HepG2 (cell line): ENCODE data around the gene PRRT2. TPM values are rescaled to one million over a fixed set of nuclear protein-coding genes. Genes with fewer than 3 reads are reported as not detected.
A peak's percentile ranks its signal among the peaks of the same experiment; 100 is the strongest.

Experiments
- DR1 ChIP-seq: sonication (generic); formaldehyde crosslinking; IDR thresholded peaks from 2 replicates; pipeline ENCODE4 v1.8.0; 2021; ENCODE audit warnings: mild to moderate bottlenecking, missing genetic modification reagents, inconsistent platforms
- ELF1 ChIP-seq: sonication (generic); formaldehyde crosslinking; IDR thresholded peaks from 2 replicates; pipeline ENCODE4 v1.4.0; 2020; ENCODE audit warnings: missing genetic modification reagents
- HMGA1 ChIP-seq: sonication (generic); formaldehyde crosslinking; conservative IDR thresholded peaks from 2 replicates; pipeline ENCODE4 v1.4.0; 2020; ENCODE audit warnings: missing genetic modification reagents
- NAIF1 ChIP-seq: sonication (generic); formaldehyde crosslinking; IDR thresholded peaks from 2 replicates; pipeline ENCODE4 v1.5.0; 2020; ENCODE audit warnings: mild to moderate bottlenecking, missing genetic modification reagents, borderline replicate concordance
- SMAD1 ChIP-seq: sonication (generic); formaldehyde crosslinking; IDR thresholded peaks from 2 replicates; pipeline ENCODE4 v1.4.0; 2020; ENCODE audit warnings: missing genetic modification reagents, low read depth, mild to moderate bottlenecking, borderline replicate concordance
- STAT5B ChIP-seq: sonication (generic); formaldehyde crosslinking; IDR thresholded peaks from 2 replicates; pipeline ENCODE4 v1.4.0; 2020; ENCODE audit warnings: missing genetic modification reagents
- ZBTB42 ChIP-seq: sonication (generic); formaldehyde crosslinking; IDR thresholded peaks from 2 replicates; pipeline ENCODE4 v1.5.0; 2020; ENCODE audit warnings: mild to moderate bottlenecking, missing genetic modification reagents
- ZNF614 ChIP-seq: IDR thresholded peaks from 2 replicates; pipeline ENCODE4 v1.6.1; 2018; ENCODE audit warnings: missing biosample characterization, missing genetic modification reagents, inconsistent platforms, borderline replicate concordance
- polyA plus RNA-seq, 8 experiments: library from polyadenylated mRNA; depleted of rRNA in 3 of 8; stranded (reverse) in 7 of 8; unstranded in 1 of 8; fragments of >200 nt; fragmentation: Illumina TruSeq in 4 of 8; extraction: Trizol in 4 of 8; gene quantifications; 2 replicates each; pipeline versions ENCODE4 v1.2.1 to v1.2.3, GENCODE V29; 2011 to 2016; ENCODE audit warnings: low read depth in 4 of 8, missing spikeins in 1 of 8, mixed read lengths in 1 of 8; ENCODE audit not compliant: insufficient read depth in 1 of 8
- total RNA-seq, 5 experiments: library from RNA; depleted of rRNA; stranded (reverse); fragments of >200 nt; fragmentation: Illumina TruSeq; extraction: Trizol; gene quantifications; 2 replicates each; pipeline ENCODE4 v1.2.3, GENCODE V29; 2016; ENCODE audit warnings: low read depth in 1 of 5
- TF ChIP-seq, protein P1 (sequence below): sonication (generic); formaldehyde crosslinking; IDR thresholded peaks from 2 replicates; pipeline ENCODE4 v1.4.0; 2020; ENCODE audit warnings: mild to moderate bottlenecking, missing genetic modification reagents
- TF ChIP-seq, protein P2 (sequence below): sonication (generic); formaldehyde crosslinking; IDR thresholded peaks from 2 replicates; pipeline ENCODE4 v1.5.1; 2020; ENCODE audit warnings: missing genetic modification reagents, mild to moderate bottlenecking, borderline replicate concordance
- TF ChIP-seq, protein P3 (sequence below): sonication (generic); formaldehyde crosslinking; IDR thresholded peaks from 2 replicates; pipeline ENCODE4 v1.4.0; 2020; ENCODE audit warnings: mild to moderate bottlenecking, missing genetic modification reagents
- TF ChIP-seq, protein P4 (sequence below): fragments of 450-650 bp; IDR thresholded peaks from 2 replicates; pipeline ENCODE4 v1.6.1; 2017; ENCODE audit warnings: mild to moderate bottlenecking
- TF ChIP-seq, protein P5 (sequence below): sonication (generic); formaldehyde crosslinking; IDR thresholded peaks from 2 replicates; pipeline ENCODE4 v1.8.1; 2022; ENCODE audit warnings: low read depth, mild to moderate bottlenecking, missing genetic modification reagents
- TF ChIP-seq, protein P6 (sequence below): sonication (generic); formaldehyde crosslinking; IDR thresholded peaks from 2 replicates; pipeline ENCODE4 v1.5.0; 2020; ENCODE audit warnings: mild to moderate bottlenecking, missing genetic modification reagents
- TF ChIP-seq, protein P7 (sequence below): IDR thresholded peaks from 2 replicates; pipeline ENCODE4 v1.6.1; 2018; ENCODE audit warnings: missing genetic modification reagents

Gene PRRT2
- total and polyA plus RNA-seq, 2 of the 13 experiments (the other 11 are each of a cell fraction or from before 2014, with no cell fraction given): 0.51 to 1.1 TPM

DNA sequence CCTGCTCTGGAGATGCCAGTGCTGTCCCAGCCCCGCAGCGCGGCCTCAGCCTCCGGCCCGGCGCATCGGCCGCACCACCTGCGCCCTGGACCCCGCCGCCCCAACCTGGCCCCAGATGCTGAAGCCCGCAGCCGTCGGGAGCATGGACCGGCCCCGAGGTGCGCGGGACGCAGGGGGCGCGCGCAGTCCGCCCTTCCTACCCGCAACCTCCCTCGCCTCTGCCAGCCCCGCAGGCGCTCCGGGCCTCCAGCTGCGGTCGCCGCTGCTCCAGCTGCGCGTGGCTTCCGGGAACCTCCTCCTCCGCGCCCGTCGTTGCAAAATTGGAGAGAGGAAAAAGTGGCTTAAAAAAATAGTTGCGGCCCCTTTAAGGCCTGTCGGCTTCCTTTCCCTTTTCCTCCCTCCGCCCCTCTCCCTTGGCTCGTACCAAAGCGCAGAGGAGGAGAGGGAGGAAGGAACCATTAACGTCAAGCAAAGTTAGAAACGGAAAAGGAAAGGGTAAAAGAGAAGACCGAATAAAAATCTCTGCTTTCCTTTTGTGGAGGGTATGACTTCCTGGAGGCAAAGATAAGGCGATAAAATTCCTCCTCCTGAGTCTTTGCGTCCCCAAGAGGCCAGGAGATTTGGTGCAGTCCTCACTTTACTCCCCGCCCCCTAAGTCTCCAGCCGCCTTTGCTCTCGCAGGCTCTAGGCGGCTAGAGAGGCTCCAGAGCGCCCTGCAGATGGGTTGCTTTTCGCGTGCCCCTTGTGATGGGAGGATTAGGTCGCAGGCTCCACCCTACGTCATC, 51.1 kb downstream of the PRRT2 start, which contains the start of gene CDIPT (continued):
- TF ChIP-seq, protein P1, sequence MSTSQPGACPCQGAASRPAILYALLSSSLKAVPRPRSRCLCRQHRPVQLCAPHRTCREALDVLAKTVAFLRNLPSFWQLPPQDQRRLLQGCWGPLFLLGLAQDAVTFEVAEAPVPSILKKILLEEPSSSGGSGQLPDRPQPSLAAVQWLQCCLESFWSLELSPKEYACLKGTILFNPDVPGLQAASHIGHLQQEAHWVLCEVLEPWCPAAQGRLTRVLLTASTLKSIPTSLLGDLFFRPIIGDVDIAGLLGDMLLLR (CRISPR knock-in tag): peak; percentile 74; the same call in 1 of the 2 replicates
- peak; percentile 85 for TF ChIP-seq ELF1 (CRISPR knock-in tag)
- peak; percentile 95 for TF ChIP-seq ZNF614 (CRISPR knock-in tag)
- TF ChIP-seq, protein P2, sequence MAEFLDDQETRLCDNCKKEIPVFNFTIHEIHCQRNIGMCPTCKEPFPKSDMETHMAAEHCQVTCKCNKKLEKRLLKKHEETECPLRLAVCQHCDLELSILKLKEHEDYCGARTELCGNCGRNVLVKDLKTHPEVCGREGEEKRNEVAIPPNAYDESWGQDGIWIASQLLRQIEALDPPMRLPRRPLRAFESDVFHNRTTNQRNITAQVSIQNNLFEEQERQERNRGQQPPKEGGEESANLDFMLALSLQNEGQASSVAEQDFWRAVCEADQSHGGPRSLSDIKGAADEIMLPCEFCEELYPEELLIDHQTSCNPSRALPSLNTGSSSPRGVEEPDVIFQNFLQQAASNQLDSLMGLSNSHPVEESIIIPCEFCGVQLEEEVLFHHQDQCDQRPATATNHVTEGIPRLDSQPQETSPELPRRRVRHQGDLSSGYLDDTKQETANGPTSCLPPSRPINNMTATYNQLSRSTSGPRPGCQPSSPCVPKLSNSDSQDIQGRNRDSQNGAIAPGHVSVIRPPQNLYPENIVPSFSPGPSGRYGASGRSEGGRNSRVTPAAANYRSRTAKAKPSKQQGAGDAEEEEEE (CRISPR knock-in tag): no peak
- TF ChIP-seq HMGA1 (CRISPR knock-in tag): no peak
- TF ChIP-seq, protein P3, sequence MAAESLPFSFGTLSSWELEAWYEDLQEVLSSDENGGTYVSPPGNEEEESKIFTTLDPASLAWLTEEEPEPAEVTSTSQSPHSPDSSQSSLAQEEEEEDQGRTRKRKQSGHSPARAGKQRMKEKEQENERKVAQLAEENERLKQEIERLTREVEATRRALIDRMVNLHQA (CRISPR knock-in tag): no peak
- TF ChIP-seq, protein P4, sequence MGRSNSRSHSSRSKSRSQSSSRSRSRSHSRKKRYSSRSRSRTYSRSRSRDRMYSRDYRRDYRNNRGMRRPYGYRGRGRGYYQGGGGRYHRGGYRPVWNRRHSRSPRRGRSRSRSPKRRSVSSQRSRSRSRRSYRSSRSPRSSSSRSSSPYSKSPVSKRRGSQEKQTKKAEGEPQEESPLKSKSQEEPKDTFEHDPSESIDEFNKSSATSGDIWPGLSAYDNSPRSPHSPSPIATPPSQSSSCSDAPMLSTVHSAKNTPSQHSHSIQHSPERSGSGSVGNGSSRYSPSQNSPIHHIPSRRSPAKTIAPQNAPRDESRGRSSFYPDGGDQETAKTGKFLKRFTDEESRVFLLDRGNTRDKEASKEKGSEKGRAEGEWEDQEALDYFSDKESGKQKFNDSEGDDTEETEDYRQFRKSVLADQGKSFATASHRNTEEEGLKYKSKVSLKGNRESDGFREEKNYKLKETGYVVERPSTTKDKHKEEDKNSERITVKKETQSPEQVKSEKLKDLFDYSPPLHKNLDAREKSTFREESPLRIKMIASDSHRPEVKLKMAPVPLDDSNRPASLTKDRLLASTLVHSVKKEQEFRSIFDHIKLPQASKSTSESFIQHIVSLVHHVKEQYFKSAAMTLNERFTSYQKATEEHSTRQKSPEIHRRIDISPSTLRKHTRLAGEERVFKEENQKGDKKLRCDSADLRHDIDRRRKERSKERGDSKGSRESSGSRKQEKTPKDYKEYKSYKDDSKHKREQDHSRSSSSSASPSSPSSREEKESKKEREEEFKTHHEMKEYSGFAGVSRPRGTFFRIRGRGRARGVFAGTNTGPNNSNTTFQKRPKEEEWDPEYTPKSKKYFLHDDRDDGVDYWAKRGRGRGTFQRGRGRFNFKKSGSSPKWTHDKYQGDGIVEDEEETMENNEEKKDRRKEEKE: no peak
- TF ChIP-seq, protein P5, sequence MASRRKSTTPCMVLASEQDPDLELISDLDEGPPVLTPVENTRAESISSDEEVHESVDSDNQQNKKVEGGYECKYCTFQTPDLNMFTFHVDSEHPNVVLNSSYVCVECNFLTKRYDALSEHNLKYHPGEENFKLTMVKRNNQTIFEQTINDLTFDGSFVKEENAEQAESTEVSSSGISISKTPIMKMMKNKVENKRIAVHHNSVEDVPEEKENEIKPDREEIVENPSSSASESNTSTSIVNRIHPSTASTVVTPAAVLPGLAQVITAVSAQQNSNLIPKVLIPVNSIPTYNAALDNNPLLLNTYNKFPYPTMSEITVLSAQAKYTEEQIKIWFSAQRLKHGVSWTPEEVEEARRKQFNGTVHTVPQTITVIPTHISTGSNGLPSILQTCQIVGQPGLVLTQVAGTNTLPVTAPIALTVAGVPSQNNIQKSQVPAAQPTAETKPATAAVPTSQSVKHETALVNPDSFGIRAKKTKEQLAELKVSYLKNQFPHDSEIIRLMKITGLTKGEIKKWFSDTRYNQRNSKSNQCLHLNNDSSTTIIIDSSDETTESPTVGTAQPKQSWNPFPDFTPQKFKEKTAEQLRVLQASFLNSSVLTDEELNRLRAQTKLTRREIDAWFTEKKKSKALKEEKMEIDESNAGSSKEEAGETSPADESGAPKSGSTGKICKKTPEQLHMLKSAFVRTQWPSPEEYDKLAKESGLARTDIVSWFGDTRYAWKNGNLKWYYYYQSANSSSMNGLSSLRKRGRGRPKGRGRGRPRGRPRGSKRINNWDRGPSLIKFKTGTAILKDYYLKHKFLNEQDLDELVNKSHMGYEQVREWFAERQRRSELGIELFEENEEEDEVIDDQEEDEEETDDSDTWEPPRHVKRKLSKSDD (CRISPR knock-in tag): no peak
- TF ChIP-seq SMAD1 (CRISPR knock-in tag): peak; percentile 80; the same call in 1 of the 2 replicates
- TF ChIP-seq, protein P6, sequence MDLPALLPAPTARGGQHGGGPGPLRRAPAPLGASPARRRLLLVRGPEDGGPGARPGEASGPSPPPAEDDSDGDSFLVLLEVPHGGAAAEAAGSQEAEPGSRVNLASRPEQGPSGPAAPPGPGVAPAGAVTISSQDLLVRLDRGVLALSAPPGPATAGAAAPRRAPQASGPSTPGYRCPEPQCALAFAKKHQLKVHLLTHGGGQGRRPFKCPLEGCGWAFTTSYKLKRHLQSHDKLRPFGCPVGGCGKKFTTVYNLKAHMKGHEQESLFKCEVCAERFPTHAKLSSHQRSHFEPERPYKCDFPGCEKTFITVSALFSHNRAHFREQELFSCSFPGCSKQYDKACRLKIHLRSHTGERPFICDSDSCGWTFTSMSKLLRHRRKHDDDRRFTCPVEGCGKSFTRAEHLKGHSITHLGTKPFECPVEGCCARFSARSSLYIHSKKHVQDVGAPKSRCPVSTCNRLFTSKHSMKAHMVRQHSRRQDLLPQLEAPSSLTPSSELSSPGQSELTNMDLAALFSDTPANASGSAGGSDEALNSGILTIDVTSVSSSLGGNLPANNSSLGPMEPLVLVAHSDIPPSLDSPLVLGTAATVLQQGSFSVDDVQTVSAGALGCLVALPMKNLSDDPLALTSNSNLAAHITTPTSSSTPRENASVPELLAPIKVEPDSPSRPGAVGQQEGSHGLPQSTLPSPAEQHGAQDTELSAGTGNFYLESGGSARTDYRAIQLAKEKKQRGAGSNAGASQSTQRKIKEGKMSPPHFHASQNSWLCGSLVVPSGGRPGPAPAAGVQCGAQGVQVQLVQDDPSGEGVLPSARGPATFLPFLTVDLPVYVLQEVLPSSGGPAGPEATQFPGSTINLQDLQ (CRISPR knock-in tag): peak; percentile 80; the same call in 1 of the 2 replicates
- TF ChIP-seq DR1 (CRISPR knock-in tag): no peak
- TF ChIP-seq NAIF1 (CRISPR knock-in tag): peak; percentile 72; the same call in 1 of the 2 replicates
- TF ChIP-seq, protein P7, sequence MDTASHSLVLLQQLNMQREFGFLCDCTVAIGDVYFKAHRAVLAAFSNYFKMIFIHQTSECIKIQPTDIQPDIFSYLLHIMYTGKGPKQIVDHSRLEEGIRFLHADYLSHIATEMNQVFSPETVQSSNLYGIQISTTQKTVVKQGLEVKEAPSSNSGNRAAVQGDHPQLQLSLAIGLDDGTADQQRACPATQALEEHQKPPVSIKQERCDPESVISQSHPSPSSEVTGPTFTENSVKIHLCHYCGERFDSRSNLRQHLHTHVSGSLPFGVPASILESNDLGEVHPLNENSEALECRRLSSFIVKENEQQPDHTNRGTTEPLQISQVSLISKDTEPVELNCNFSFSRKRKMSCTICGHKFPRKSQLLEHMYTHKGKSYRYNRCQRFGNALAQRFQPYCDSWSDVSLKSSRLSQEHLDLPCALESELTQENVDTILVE (CRISPR knock-in tag): peak; percentile 95; the same call in 1 of the 2 replicates
- peak; percentile 86; the same call in 1 of the 2 replicates for TF ChIP-seq ZBTB42 (CRISPR knock-in tag)
- TF ChIP-seq STAT5B (CRISPR knock-in tag): no peak
